Activated CD8-positive, alpha-beta T cell treated with anti-CD3 and anti-CD28 coated beads for 36 hours (primary cell): Measurements from ENCODE around the gene PPT2. TPM values are rescaled to one million over a fixed set of nuclear protein-coding genes. Genes with fewer than 3 reads are reported as not detected.
"Not testable (repeated sequence)": the region's sequence is repeated elsewhere in the genome, so short reads cannot be mapped to it uniquely, and the experiment has no call there.

Experiments used
- ATAC-seq: fragments of 200-7000 bp; cut with Tn5 transposase; one replicate; pipeline ENCODE4 v1.10.0; 2021; ENCODE audit warnings: mild to moderate bottlenecking, moderate library complexity
- CTCF ChIA-PET: fragments of 350-600 bp; sonication (Branson Sonifier 250); formaldehyde crosslinking; loops from one replicate; lab custom pipeline; 2021; ENCODE audit warnings: antibody characterized with exemption; lab: Charles Lee
- POLR2A ChIA-PET: fragments of 350-600 bp; sonication (Branson Sonifier 250); formaldehyde crosslinking; loops from one replicate; lab custom pipeline; 2021; ENCODE audit warnings: antibody characterized with exemption; lab: Charles Lee
- DNase-seq: peaks from one replicate; pipeline ENCODE4 v3.0.0-alpha.2; 2020
- H3K27ac Mint-ChIP-seq: one replicate; pipeline ENCODE4 v1.8.0; 2021; ENCODE audit warnings: mild to moderate bottlenecking, mixed read lengths
- H3K27me3 Mint-ChIP-seq: one replicate; pipeline ENCODE4 v1.8.0; 2021; ENCODE audit warnings: mixed read lengths
- H3K36me3 Mint-ChIP-seq: one replicate; pipeline ENCODE4 v1.8.0; 2021; ENCODE audit warnings: low read depth, mixed read lengths
- H3K4me1 Mint-ChIP-seq: one replicate; pipeline ENCODE4 v1.8.0; 2021; ENCODE audit warnings: low read depth, mixed read lengths
- H3K4me3 Mint-ChIP-seq: one replicate; pipeline ENCODE4 v1.8.0; 2021; ENCODE audit warnings: mild to moderate bottlenecking, moderate library complexity, mixed read lengths
- H3K9me3 Mint-ChIP-seq: one replicate; pipeline ENCODE4 v1.8.0; 2021; ENCODE audit warnings: mixed read lengths
- CTCF ChIP-seq: fragments of 200-600 bp; IDR thresholded peaks from one replicate; pipeline ENCODE4 v1.8.0; 2022; ENCODE audit warnings: antibody characterized with exemption, mild to moderate bottlenecking
- intact Hi-C: fragments of 100-400 bp; cut with micrococcal nuclease; formaldehyde crosslinking; loops from one replicate; pipeline ENCODE4 v1.10.0; 2022
- total RNA-seq, 2 experiments: library from RNA; stranded (reverse); gene quantifications; one replicate each; pipeline ENCODE4 v1.2.3, GENCODE V29; 2021

The PPT2 gene
- total RNA-seq, 2 experiments from 2014 or later, result 14.4 to 21.7 TPM

GRCh38 chr6:32190054-32190851 is 36.3 kb downstream of the PPT2 start, which contains the start of gene PBX2:
Gene PBX2 (minus strand): TSS chr6:32190202. CDS start chr6:32189915, 287 bp downstream.
- Mint-ChIP-seq H3K4me3 (peak within 1 kb of the TSS; percentile 97), H3K36me3 (peaks cover 44% of the 10 kb centered on the region), H3K9me3 (no peaks in the 10 kb centered on the region), H3K4me1 (peaks cover 55% of the 10 kb centered on the region), H3K27me3 (no peaks in the 10 kb centered on the region), H3K27ac (peak within 1 kb of the TSS; percentile 99)
- POLR2A ChIA-PET, result interaction anchor here (0.6 to 7.2 kb wide), 5 partner anchors 8 to 1352 kb away, joined by 3 to 72 read pairs (median 3); partner anchors contain the start of genes AGPAT1 and RNF5
- no peak for TF ChIP-seq CTCF
- intact Hi-C loops, result no loop called here
- CTCF ChIA-PET, result interaction anchor here (0.8 to 1.4 kb wide), 4 partner anchors 21 to 73 kb away, joined by 3 read pairs; partner anchors contain the start of gene EGFL8
- ATAC-seq (peak; percentile 64), DNase-seq (peak; percentile 90)

- ChIA-PET POLR2A (interaction anchor here (0.8 to 7.2 kb wide), 4 partner anchors 8 to 662 kb away, joined by 3 to 72 read pairs (median 3); partner anchors contain the start of genes AGPAT1, PSMB9, RNF5 and TAP1), CTCF (interaction anchor here (0.8 to 1.4 kb wide), 4 partner anchors 27 to 74 kb away, joined by 3 read pairs; partner anchors contain the start of gene EGFL8)
- H3K27ac Mint-ChIP-seq, result peak overlapping the region; percentile 99
Measured at GRCh38 chr6:32190911-32191677, 37.2 kb downstream of the PPT2 start.

GRCh38 chr6:32191696-32192607 is 38.0 kb downstream of the PPT2 start:
- Mint-ChIP-seq H3K36me3 (peaks cover 29% of the 10 kb centered on the region), H3K27me3 (no peaks in the 10 kb centered on the region), H3K4me3 (peak overlapping the region; percentile 97), H3K9me3 (no peaks in the 10 kb centered on the region), H3K4me1 (peaks cover 43% of the 10 kb centered on the region), H3K27ac (peak overlapping the region; percentile 99)
- ATAC-seq (no peak), DNase-seq (peak; percentile 25)
- intact Hi-C loops, result no loop called here
- POLR2A ChIA-PET, result interaction anchor here (0.8 to 7.2 kb wide), 6 partner anchors 13 to 780 kb away, joined by 3 to 72 read pairs (median 3); partner anchors contain the start of genes AGPAT1, ATF6B, PSMB9 and RNF5
- TF ChIP-seq CTCF, result no peak
- CTCF ChIA-PET, result interaction anchor here (0.8 to 4.4 kb wide), 5 partner anchors 27 to 761 kb away, joined by 3 to 32 read pairs (median 3); partner anchors contain the start of genes EGFL8 and HLA-DMA

More at GRCh38 chr6:32190911-32191677, 37.2 kb downstream of the PPT2 start:
- Mint-ChIP-seq H3K9me3 (no peaks in the 10 kb centered on the region), H3K36me3 (peaks cover 38% of the 10 kb centered on the region), H3K4me3 (peak overlapping the region; percentile 97), H3K4me1 (peaks cover 48% of the 10 kb centered on the region), H3K27me3 (no peaks in the 10 kb centered on the region)
- intact Hi-C loops, result no loop called here
- TF ChIP-seq CTCF, result no peak
- no peak for ATAC-seq
- DNase-seq, result no peak

- ATAC-seq (no peak), DNase-seq (peak; percentile 63)
- no peak for TF ChIP-seq CTCF
- Mint-ChIP-seq H3K4me1 (peaks cover 38% of the 10 kb centered on the region), H3K27me3 (no peaks in the 10 kb centered on the region), H3K4me3 (peak within 1 kb of the TSS; percentile 97), H3K36me3 (peaks cover 23% of the 10 kb centered on the region), H3K9me3 (no peaks in the 10 kb centered on the region), H3K27ac (peak within 1 kb of the TSS; percentile 99)
- intact Hi-C loops, result no loop called here
- ChIA-PET CTCF (interaction anchor here (0.8 to 4.4 kb wide), 4 partner anchors 13 to 761 kb away, joined by 3 to 32 read pairs (median 3); partner anchors contain the start of gene HLA-DMA), POLR2A (interaction anchor here (0.8 to 7.2 kb wide), 6 partner anchors 14 to 779 kb away, joined by 3 to 72 read pairs (median 3); partner anchors contain the start of genes AGPAT1, ATF6B, PSMB9 and RNF5)
Measured at GRCh38 chr6:32192608-32193039, 38.7 kb downstream of the PPT2 start, which contains the start of gene GPSM3. Gene GPSM3 (minus strand): TSS chr6:32192643. CDS start chr6:32192513, 130 bp downstream.

GRCh38 chr6:32193096-32193495 is 39.2 kb downstream of the PPT2 start:
- Mint-ChIP-seq H3K4me1 (peaks cover 33% of the 10 kb centered on the region), H3K36me3 (peaks cover 21% of the 10 kb centered on the region), H3K27ac (peak overlapping the region; percentile 99), H3K4me3 (peak overlapping the region; percentile 97)
- intact Hi-C loops, H3K9me3 Mint-ChIP-seq, DNase-seq, H3K27me3 Mint-ChIP-seq, ATAC-seq: not testable (repeated sequence)
- ChIA-PET CTCF (interaction anchor here (0.8 to 4.4 kb wide), 4 partner anchors 14 to 760 kb away, joined by 3 to 32 read pairs (median 3); partner anchors contain the start of gene HLA-DMA), POLR2A (interaction anchor here (1.0 to 7.2 kb wide), 4 partner anchors 14 to 645 kb away, joined by 3 to 72 read pairs (median 3); partner anchors contain the start of genes AGPAT1, ATF6B, RNF5 and TAP2)
